Upper lobe of left lung (tissue), 4 donors: ENCODE results near the gene DHX57.

Source experiments
- CTCF ChIP-seq, 6 experiments: fragments of 450-650 bp in 4 of 6; fragments of 200-600 bp in 2 of 6; sonication (generic) in 2 of 6; IDR thresholded peaks; one replicate each; pipeline ENCODE4 v1.5.1; 2016 to 2019; ENCODE audit warnings: antibody characterized with exemption in 6 of 6
- EP300 ChIP-seq, 4 donors: sonication (generic); formaldehyde crosslinking; IDR thresholded peaks; one replicate each; pipeline ENCODE4 v1.5.1; 2017; ENCODE audit warnings: antibody characterized with exemption in 4 of 4, control low read depth in 2 of 4
- POLR2A ChIP-seq, 4 donors: fragments of 450-650 bp; IDR thresholded peaks; one replicate each; pipeline ENCODE4 v1.5.1; 2016 to 2017; ENCODE audit warnings: antibody characterized with exemption in 4 of 4, mild to moderate bottlenecking in 2 of 4

GRCh38 chr2:38751596-38752410 lies 123.9 kb downstream of the DHX57 start:
- no peak for TF ChIP-seq CTCF (IDR thresholded peaks at IDR 0.05)
- TF ChIP-seq POLR2A (IDR thresholded peaks at IDR 0.05) = no peak
- TF ChIP-seq EP300 (IDR thresholded peaks at IDR 0.05) = no peak
